Measurements from ENCODE around the gene PITPNB.

DNA sequence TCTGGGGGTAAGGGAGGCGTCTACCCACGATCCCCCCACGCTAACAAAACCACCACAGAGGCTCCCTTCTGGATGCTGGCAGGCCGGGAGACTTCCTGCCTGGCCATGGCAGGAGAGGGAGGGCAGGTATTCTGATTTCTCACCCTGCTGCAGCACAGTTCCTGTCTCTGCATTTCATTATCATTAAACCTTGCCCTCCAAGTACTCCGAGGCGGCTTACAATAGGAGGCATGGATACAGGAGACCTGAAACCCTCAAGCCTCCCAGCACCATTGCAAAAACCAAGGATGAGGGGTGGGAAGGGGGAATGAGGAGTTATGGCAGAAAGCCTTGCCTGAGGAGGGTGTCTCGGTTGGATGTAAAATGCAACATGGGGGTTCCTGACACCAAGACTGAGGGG is 73.4 kb downstream of the PITPNB start:
- TF ChIP-seq, protein P1, sequence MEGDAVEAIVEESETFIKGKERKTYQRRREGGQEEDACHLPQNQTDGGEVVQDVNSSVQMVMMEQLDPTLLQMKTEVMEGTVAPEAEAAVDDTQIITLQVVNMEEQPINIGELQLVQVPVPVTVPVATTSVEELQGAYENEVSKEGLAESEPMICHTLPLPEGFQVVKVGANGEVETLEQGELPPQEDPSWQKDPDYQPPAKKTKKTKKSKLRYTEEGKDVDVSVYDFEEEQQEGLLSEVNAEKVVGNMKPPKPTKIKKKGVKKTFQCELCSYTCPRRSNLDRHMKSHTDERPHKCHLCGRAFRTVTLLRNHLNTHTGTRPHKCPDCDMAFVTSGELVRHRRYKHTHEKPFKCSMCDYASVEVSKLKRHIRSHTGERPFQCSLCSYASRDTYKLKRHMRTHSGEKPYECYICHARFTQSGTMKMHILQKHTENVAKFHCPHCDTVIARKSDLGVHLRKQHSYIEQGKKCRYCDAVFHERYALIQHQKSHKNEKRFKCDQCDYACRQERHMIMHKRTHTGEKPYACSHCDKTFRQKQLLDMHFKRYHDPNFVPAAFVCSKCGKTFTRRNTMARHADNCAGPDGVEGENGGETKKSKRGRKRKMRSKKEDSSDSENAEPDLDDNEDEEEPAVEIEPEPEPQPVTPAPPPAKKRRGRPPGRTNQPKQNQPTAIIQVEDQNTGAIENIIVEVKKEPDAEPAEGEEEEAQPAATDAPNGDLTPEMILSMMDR (IDR thresholded peaks at IDR 0.05): no peak
- no peak for TF ChIP-seq POLR2A (IDR thresholded peaks at IDR 0.05)
